HG03342 (cell line): ENCODE measurements around the gene CXCL10.
"Not testable (repeated sequence)": the region's sequence is repeated elsewhere in the genome, so short reads cannot be mapped to it uniquely, and the experiment has no call there.

Source experiments
- ATAC-seq: cut with Tn5 transposase; IDR thresholded peaks from one replicate; pipeline ENCODE4 v1.9.1; 2021; ENCODE audit warnings: mild to moderate bottlenecking, moderate library complexity; ENCODE audit not compliant: unreplicated experiment

Gene CXCL10

DNA sequence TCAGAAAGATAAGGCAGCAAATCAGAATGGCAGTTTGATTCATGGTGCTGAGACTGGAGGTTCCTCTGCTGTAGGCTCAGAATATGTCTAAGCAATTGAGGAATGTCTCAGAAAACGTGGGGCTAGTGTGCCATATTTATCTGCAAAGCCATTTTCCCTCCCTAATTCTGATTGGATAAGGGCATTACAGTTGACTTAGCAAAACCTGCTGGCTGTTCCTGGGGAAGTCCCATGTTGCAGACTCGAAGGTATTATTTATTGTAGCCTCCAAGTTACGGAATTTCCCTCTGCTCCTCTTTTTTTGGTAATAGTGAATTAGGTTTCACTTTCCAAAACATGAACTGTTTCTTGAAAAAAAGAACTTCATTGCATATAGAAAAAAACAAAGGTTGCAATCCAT lies at the start of gene CXCL10:
TSS of gene CXCL10 (minus strand) at position 109 of the 400 bp plus-strand sequence. CDS start at position 43, 66 bp downstream.
- ATAC-seq, result no peak

DNA sequence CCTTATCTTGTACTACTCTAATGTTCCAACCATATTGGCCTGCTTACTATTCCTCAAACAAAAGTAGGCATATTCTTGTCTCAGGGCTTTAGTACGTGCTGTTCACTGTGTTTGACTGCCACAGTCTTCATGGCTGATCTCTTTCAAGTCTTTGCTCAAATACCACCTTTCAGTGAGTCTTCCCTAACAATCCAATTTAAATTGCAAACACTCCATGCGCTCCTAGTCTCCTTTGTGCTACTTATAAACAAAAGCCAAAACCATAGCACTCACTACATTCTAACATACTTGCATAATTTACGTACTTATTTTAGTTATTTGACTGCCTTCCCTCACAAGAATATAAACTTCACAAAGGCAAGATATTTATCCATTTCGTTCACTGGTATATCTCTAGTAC lies 49.5 kb upstream of the CXCL10 start:
- ATAC-seq, result no peak

DNA sequence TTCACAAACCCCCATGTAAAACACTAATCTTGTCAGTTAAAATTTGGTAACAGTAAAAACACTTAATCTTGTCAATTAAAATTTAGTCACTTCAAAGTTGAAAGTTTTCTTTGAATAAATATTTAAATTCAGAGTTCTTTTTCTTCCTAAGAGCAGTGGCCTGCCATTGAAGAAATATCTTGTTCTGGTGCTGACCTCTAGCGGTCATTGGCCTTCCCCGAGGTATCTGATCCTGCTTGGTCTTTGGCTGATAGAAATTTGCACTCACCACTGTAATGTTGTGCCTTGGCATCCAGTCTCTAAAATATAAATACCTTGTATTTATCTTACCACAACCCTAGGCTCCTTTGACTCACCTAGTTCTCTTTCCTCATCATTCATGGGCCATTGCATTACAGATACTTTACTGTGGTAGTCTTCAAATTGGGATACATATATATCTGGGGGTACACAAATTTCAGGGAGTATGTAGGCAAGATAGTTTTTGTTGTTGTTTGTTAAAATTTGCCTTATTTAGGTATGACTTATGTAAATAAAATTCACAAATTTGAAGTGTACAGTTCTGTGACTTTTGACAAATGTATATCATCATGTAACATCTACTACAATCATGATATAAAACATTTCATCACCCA lies 44.5 kb upstream of the CXCL10 start:
- ATAC-seq, result no peak

DNA sequence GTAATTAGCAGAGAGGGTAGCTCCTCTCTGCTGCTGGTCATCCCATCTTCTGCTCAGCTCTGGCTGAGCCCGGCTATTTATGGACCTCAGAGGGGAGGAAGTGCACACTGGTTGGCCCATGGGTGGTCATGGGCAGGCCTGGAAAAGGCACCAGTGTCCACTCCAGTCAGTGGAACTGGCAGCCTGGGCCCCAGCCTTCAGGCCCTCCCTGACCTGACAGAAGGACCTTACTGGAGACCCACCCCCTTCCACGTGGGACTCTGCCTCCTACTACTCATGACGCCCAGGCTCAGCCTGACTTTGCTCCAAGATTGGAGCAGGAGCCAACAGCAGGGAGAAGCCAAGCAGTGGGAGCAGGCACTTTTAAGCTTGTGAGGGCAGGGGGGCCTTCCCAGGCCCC lies 43.2 kb upstream of the CXCL10 start:
- ATAC-seq, result no peak

DNA sequence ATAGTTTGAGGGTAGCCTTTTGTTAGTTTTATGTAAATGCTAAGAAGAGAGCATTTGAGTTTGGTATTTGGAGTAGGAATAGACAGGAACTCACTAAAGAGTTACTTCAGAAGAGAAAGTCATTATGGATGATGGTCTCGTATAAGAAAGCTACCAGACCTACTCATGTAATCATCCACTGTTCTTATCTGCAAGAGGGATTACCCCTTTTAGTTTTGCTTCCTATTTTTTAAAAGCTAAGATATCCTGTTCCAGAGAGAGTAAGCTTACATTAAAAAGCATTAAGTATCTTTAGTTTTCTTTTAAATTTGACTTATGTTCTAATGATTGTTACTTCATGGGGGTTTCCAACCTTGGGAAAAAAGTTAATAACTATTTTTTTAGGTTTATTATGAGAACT lies 38.7 kb upstream of the CXCL10 start:
- no peak for ATAC-seq

DNA sequence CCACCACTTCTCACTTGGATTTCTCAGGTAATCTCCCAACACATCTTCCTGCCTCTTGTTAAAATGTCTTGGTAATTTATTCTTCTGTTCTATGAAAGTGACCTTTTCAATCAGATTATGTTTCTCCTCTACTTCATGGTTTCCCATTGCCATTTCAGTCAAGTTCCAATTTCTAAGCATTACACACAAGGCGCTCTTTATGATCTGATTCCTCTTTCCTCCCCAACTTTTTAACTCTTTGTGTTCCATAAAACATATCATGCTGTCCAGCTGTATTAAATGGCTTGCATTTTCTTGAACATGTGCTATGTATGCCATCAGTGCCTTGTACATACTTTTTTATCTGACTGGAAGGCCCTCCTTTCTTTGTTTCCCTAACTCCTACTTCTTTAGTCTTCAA lies 38.1 kb upstream of the CXCL10 start:
- ATAC-seq, result no peak

DNA sequence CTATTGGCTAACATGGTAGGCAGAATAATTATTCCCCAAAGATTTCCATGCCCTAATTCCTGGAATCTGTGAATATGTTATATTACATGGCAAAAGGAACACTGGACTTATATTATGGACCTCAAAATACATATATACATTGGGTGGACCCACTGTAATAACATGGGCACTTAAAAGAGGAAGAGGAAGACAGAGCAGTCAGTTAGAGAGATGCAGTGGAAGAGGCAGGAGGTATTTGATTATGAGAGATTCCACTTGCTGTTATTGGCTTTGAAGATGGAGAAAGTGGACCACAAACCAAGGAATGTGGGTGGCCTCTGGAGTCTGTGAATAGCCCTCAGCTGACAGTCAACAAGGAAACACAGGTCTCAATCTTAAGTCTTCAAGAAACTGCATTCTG lies 37.2 kb upstream of the CXCL10 start:
- no peak for ATAC-seq

DNA sequence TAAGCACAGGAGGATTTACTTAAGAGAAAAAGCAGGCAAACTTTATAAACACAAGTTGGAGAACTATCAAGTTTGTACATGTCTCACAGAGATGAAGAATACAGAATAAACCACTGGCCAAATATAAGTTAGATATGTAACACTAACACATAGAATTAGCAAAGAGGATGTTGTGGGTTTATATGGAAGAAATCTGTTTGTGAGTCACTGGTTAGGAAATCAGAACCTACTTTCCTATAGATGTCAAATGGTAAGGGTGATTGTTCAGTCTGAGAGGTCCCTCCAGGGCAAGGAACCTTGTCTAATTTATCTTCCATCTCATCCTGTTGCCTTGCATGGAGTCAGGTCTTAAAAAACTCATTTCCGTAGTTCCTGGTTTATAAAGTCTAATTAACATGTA lies 36.5 kb upstream of the CXCL10 start:
- no peak for ATAC-seq

- ATAC-seq, result no peak
Observed at GRCh38 chr4:76058888-76059426, 35.7 kb upstream of the CXCL10 start.

- ATAC-seq, result peak; percentile 34
Observed at GRCh38 chr4:76058302-76058701, 35.0 kb upstream of the CXCL10 start.

DNA sequence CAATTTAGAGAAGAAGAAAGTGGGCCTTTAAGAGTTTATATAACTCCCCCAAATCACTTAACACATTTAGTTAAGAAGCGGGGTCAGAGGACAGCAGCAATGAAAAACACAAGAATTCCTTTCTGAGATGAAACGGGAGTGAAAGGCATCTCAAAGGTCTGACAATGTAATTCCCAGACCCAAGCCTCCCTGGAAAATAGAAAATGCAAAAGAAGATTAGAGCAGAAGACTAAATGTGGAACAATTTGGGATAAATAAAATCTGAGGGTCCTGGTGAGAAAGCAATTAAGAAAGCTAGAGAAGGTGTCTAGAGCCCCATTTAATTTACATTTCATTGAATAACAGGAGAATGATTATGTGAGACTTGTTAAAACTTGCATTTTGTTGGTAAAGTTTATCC lies 32.1 kb upstream of the CXCL10 start:
- ATAC-seq, result no peak

DNA sequence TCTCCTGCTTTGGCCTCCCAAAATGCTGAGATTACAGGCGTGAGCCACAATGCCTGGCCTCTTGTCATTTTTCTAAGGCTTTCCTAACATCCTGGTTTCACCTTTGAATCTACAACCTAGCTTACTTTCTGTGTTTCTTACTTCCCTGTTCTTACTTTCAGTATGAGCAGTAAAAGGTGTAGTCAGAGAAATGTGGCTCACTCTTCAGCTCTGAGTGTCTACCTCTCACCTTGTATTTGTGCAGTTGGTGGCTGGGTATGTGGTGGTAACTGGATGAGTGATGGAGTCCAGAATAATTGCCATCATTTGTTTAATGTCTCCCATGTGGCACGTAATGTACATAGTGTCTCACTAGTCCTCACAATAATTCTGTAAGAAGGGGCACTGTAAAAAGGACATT lies 31.7 kb upstream of the CXCL10 start:
- ATAC-seq, result peak; percentile 99

DNA sequence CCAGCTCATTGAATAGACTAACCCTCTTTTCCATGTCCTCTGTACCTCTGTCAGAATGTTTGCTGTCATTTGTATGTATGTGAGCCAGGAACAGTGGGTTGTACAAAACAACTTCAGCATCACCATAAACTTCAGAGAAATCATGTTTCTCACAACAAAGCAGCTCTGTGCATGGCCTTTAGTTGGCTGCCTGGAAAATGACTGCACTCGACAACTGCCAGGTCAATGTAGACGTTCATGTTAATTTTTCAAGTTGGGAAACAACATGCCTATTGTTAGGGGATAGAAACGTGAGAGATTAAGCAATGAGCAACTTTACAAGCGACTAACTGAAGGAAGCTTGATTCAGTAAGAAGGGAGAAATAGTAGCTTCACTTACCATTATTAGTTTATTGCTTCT lies 30.4 kb upstream of the CXCL10 start:
- no peak for ATAC-seq

- ATAC-seq, result not testable (repeated sequence)
Observed at GRCh38 chr4:76050560-76051050, 27.3 kb upstream of the CXCL10 start.

GRCh38 chr4:76049860-76050416 lies 26.6 kb upstream of the CXCL10 start:
- ATAC-seq, result not testable (repeated sequence)

- not testable (repeated sequence) for ATAC-seq
Observed at GRCh38 chr4:76044686-76045085, 21.4 kb upstream of the CXCL10 start.

DNA sequence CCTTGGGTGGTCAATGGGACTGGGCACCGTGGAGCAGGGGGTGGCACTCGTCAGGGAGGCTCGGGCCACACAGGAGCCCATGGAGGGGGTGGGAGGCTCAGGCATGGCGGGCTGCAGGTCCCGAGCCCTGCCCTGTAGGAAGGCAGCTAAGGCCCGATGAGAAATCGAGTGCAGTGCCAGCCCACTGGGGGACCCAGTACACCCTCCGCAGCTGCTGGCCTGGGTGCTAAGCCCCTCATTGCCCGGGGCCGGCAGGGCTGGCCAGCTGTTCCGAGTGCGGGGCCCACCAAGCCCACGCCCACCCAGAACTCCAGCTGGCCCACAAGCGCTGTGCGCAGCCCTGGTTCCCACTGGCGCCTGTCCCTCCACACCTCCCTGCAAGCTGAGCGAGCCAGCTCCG lies 20.0 kb upstream of the CXCL10 start:
- not testable (repeated sequence) for ATAC-seq

DNA sequence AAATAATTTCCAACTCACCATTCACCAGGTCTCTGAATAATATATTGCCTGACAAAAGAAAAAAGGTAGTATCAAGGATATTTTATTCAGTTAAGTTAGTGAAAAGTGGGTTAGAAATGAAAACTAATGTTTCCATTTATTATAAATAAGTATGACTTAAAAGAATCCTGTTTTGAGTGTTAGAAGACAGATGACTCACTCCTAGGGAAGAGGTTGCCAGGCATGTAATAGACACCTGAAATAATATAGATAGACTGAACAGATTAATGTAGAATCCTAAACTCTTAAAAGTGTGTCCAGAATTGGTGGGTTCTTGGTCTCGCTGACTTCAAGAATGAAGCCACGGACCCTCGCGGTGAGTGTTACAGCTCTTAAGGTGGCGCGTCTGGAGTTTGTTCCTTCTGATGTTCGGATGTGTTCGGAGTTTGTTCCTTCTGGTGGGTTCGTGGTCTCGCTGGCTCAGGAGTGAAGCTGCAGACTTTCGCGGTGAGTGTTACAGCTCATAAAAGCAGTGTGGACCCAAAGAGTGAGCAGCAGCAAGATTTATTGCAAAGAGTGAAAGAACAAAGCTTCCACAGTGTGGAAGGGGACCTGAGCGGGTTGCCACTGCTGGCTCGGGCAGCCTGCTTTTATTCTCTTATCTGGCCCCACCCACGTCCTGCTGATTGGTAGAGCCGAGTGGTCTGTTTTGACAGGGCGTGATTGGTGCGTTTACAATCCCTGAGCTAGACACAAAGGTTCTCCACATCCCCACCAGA lies 19.1 kb upstream of the CXCL10 start:
- ATAC-seq, result not testable (repeated sequence)

DNA sequence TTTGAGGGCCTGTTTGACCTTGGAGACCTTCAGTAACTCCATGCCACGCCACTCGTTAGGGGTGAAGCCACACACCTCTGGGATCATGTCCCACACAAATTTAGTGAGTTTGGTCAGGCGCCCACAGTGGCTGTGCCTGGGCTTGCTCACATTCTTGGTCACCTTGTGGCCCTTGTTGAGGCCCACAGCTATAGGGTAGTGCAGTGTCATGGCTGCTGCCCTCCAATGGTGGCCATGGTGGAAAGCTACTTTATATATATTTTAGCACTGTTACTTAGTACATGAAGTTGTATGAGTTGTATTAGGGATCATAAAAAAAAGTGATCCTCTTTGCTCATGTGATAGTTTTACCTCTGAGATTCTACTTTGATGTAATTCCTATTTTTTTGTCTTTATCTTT lies 13.6 kb upstream of the CXCL10 start:
- ATAC-seq, result no peak

GRCh38 chr4:76035799-76036380 lies 12.6 kb upstream of the CXCL10 start, which contains the start of gene CXCL11:
CXCL11 (minus strand) TSS chr4:76036070; CDS start chr4:76035987, 83 bp downstream.
- ATAC-seq, result no peak

DNA sequence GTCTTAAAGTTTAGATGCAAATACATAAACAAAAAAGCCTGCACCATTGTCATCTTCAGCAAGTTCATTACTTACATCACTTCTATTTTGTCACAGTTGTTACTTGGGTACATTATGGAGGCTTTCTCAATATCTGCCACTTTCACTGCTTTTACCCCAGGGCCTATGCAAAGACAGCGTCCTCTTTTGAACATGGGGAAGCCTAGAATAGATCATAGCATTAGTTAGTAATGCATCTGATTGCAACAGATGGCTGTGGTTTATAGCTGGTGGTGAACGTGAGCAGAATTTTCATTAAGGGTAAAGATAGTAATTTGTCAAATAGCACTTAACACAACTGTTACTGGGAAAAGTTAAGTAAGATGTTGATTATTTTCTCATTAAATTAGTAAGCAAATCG lies 11.8 kb upstream of the CXCL10 start:
- no peak for ATAC-seq
